Measurements from ENCODE around the gene SLC23A1.
"Not testable (repeated sequence)": the region's sequence is repeated elsewhere in the genome, so short reads cannot be mapped to it uniquely, and the experiment has no call there.

The SLC23A1 gene

GRCh38 chr5:139383275-139383992, at the start of gene SLC23A1:
TSS of gene SLC23A1 (minus strand) at chr5:139383297. CDS start at chr5:139383253, 44 bp downstream.
- no peak for DNase-seq

GRCh38 chr5:139431706-139432105, 48.6 kb upstream of the SLC23A1 start:
- no peak for DNase-seq

GRCh38 chr5:139430015-139430414, 46.9 kb upstream of the SLC23A1 start:
- DNase-seq: no peak

GRCh38 chr5:139426203-139426885, 43.2 kb upstream of the SLC23A1 start:
- no peak for DNase-seq

- no peak for DNase-seq
These were observed 42.4 kb upstream of the SLC23A1 start for GRCh38 chr5:139425497-139425896.

- peak in 1 of 2 experiments; percentile 29 for DNase-seq
These were observed 39.3 kb upstream of the SLC23A1 start for GRCh38 chr5:139422307-139422893.

- no peak for DNase-seq
These were observed 36.4 kb upstream of the SLC23A1 start for GRCh38 chr5:139419226-139420192.

GRCh38 chr5:139418793-139419192, 35.7 kb upstream of the SLC23A1 start:
- DNase-seq: no peak

GRCh38 chr5:139417214-139417613, 34.1 kb upstream of the SLC23A1 start:
- no peak for DNase-seq

GRCh38 chr5:139416651-139417050, 33.6 kb upstream of the SLC23A1 start:
- DNase-seq: no peak

GRCh38 chr5:139415869-139416268, 32.8 kb upstream of the SLC23A1 start:
- DNase-seq: no peak

- no peak for DNase-seq
These were observed 32.2 kb upstream of the SLC23A1 start for GRCh38 chr5:139415221-139415861.

GRCh38 chr5:139414581-139415130, 31.6 kb upstream of the SLC23A1 start:
- DNase-seq: no peak

- DNase-seq: no peak
These were observed 30.9 kb upstream of the SLC23A1 start for GRCh38 chr5:139413963-139414362.

GRCh38 chr5:139413153-139413552, 30.1 kb upstream of the SLC23A1 start:
- DNase-seq: no peak

- DNase-seq: no peak
These were observed 28.1 kb upstream of the SLC23A1 start for GRCh38 chr5:139410993-139411828.

- DNase-seq: no peak
These were observed 27.3 kb upstream of the SLC23A1 start for GRCh38 chr5:139410121-139410992.

- not testable (repeated sequence) for DNase-seq
These were observed 26.0 kb upstream of the SLC23A1 start for GRCh38 chr5:139409116-139409515.

- DNase-seq: no peak
These were observed 25.1 kb upstream of the SLC23A1 start for GRCh38 chr5:139408191-139408590.

GRCh38 chr5:139407517-139407916, 24.4 kb upstream of the SLC23A1 start:
- DNase-seq: no peak

Measured in stimulated activated CD4-positive, alpha-beta T cell treated with anti-CD3 and anti-CD28 coated beads, Interleukin-4, amount 100 ng/mL, for 4 hours (primary cell).